Measurements from ENCODE around the gene LRP6. TPM values are rescaled to one million over a fixed set of nuclear protein-coding genes. Genes with fewer than 3 reads are reported as not detected.
"Not testable (repeated sequence)": the region's sequence is repeated elsewhere in the genome, so short reads cannot be mapped to it uniquely, and the experiment has no call there.

Gene LRP6
- polyA plus RNA-seq, 4 donors, result 2.2 to 23.6 (median 4.1) TPM

DNA sequence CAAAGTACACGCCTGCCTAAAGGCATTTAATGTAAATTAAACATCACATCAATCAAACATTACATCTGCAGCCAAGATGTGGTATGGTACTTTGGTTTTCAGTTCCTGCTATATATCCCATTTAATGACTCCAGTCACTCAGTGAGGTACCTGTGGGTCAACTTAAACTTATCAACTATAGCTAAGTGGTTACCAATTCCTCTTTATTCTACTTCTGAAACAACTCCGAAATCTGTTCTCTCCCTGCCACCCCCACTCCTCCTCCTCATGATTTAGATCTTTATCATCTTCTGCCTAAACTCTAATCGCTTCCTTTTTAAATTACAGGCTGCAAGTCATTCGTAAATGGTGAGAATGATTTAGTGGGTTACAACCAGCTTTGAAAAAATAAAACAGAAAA is 138.2 kb downstream of the LRP6 start:
- H3K36me3 ChIP-seq (ENCODE audit: control insufficient read depth in 3 of 3, insufficient read depth in 2 of 3, low read depth in 1 of 3, low read length in 3 of 3), result peaks cover 0 to 18% (median 4%) of the 10 kb centered on the region in 3 donors
- no peaks in the 10 kb centered on the region for H3K4me1 ChIP-seq (ENCODE audit: control insufficient read depth in 3 of 3, insufficient read depth in 2 of 3, low read depth in 1 of 3, low read length in 2 of 3)
- H3K4me3 ChIP-seq (ENCODE audit: low read depth in 1 of 3, low read length in 3 of 3), result no peak overlapping the region
- WGBS, 3 donors, result 65 to 85% (median 70%) methylated on average over 4 of the region's 4 CpGs
- DNase-seq (no peak), FAIRE-seq (no peak)
- H3K27me3 ChIP-seq (ENCODE audit: control insufficient read depth in 3 of 3, insufficient read depth in 3 of 3, low read length in 3 of 3), result no peaks in the 10 kb centered on the region
- no peaks in the 10 kb centered on the region for H3K9me3 ChIP-seq (ENCODE audit: control insufficient read depth in 2 of 2, insufficient read depth in 1 of 2, low read depth in 1 of 2, low read length in 1 of 2)
- H3K27ac ChIP-seq (ENCODE audit: low read depth in 1 of 3, low read length in 2 of 3), result no peak overlapping the region

DNA sequence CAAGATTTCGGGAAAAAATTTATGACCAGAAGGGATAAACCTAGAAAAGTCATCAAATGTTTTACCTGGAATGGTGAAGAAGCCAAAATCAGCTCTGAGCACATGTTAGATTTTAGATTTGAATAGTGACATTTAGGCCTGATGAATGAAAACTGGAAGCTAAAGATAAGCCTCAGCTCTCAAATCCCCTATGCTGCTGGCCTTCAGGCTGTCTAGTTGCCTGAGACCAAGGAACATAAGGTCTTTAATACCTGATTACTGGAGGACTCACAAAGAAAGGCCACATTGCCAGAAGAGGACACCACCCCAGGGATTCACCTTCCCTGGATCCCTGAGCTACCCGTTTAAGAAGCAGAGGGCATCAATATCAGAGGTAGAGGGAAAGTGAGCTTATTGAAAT is 139.5 kb downstream of the LRP6 start:
- H3K4me1 ChIP-seq (ENCODE audit: control insufficient read depth in 3 of 3, insufficient read depth in 2 of 3, low read depth in 1 of 3, low read length in 2 of 3), result no peaks in the 10 kb centered on the region
- H3K36me3 ChIP-seq (ENCODE audit: control insufficient read depth in 3 of 3, insufficient read depth in 2 of 3, low read depth in 1 of 3, low read length in 3 of 3), result peaks cover 0 to 16% (median 6%) of the 10 kb centered on the region in 3 donors
- H3K27ac ChIP-seq (ENCODE audit: low read depth in 1 of 3, low read length in 2 of 3), result no peak overlapping the region
- no peaks in the 10 kb centered on the region for H3K9me3 ChIP-seq (ENCODE audit: control insufficient read depth in 2 of 2, insufficient read depth in 1 of 2, low read depth in 1 of 2, low read length in 1 of 2)
- 90 to 96% (median 93%) methylated on average over 2 of the region's 2 CpGs for WGBS, 3 donors
- FAIRE-seq (no peak), DNase-seq (no peak)
- no peaks in the 10 kb centered on the region for H3K27me3 ChIP-seq (ENCODE audit: control insufficient read depth in 3 of 3, insufficient read depth in 3 of 3, low read length in 3 of 3)
- H3K4me3 ChIP-seq (ENCODE audit: low read depth in 1 of 3, low read length in 3 of 3), result no peak overlapping the region

DNA sequence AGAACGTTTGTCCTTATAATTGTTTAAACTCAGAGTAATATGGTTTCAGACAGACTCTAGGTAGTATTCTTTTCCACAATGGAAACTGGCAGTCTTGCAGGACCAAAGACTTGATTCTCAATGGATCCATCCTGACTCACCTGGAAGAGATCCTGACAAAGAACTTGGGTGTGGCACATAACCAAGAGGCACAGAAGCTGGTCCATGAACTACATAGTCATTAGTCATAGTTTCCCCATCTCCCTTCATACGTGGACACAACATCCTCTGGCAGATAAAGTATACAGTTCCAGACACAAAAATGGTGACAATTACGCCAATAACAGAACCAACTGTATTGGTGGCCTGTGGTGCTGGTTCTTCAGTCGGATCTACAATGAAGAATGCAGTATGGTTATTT is 140.3 kb downstream of the LRP6 start:
- FAIRE-seq, result no peak
- WGBS, 3 donors, result 82 to 83% (median 83%) methylated on average over 4 of the region's 4 CpGs

GRCh38 chr12:12123036-12123604 is 143.7 kb downstream of the LRP6 start:
- WGBS, 3 donors, result 78 to 87% (median 80%) methylated on average over 3 of the region's 3 CpGs
- no peak for FAIRE-seq

More for the DNA sequence above, 140.3 kb downstream of the LRP6 start:
- H3K36me3 ChIP-seq (ENCODE audit: control insufficient read depth in 3 of 3, insufficient read depth in 2 of 3, low read depth in 1 of 3, low read length in 3 of 3), result peaks cover 0 to 12% (median 6%) of the 10 kb centered on the region in 3 donors
- no peaks in the 10 kb centered on the region for H3K9me3 ChIP-seq (ENCODE audit: control insufficient read depth in 2 of 2, insufficient read depth in 1 of 2, low read depth in 1 of 2, low read length in 1 of 2)
- H3K27ac ChIP-seq (ENCODE audit: low read depth in 1 of 3, low read length in 2 of 3), result no peak overlapping the region
- H3K27me3 ChIP-seq (ENCODE audit: control insufficient read depth in 3 of 3, insufficient read depth in 3 of 3, low read length in 3 of 3), result no peaks in the 10 kb centered on the region
- H3K4me3 ChIP-seq (ENCODE audit: low read depth in 1 of 3, low read length in 3 of 3), result no peak overlapping the region
- no peaks in the 10 kb centered on the region for H3K4me1 ChIP-seq (ENCODE audit: control insufficient read depth in 3 of 3, insufficient read depth in 2 of 3, low read depth in 1 of 3, low read length in 2 of 3)
- DNase-seq, result no peak

GRCh38 chr12:12121061-12121460 is 145.8 kb downstream of the LRP6 start:
- no peak for DNase-seq
- WGBS, 3 donors, result 82 to 89% (median 84%) methylated on average over 5 of the region's 5 CpGs
- no peaks in the 10 kb centered on the region for H3K27me3 ChIP-seq (ENCODE audit: control insufficient read depth in 3 of 3, insufficient read depth in 3 of 3, low read length in 3 of 3)
- no peaks in the 10 kb centered on the region for H3K9me3 ChIP-seq (ENCODE audit: control insufficient read depth in 2 of 2, insufficient read depth in 1 of 2, low read depth in 1 of 2, low read length in 1 of 2)
- FAIRE-seq, result no peak
- H3K4me3 ChIP-seq (ENCODE audit: low read depth in 1 of 3, low read length in 3 of 3), result no peak overlapping the region
- H3K36me3 ChIP-seq (ENCODE audit: control insufficient read depth in 3 of 3, insufficient read depth in 2 of 3, low read depth in 1 of 3, low read length in 3 of 3), result peaks cover 0 to 9% (median 4%) of the 10 kb centered on the region in 3 donors
- H3K4me1 ChIP-seq (ENCODE audit: control insufficient read depth in 3 of 3, insufficient read depth in 2 of 3, low read depth in 1 of 3, low read length in 2 of 3), result no peaks in the 10 kb centered on the region
- H3K27ac ChIP-seq (ENCODE audit: low read depth in 1 of 3, low read length in 2 of 3), result no peak overlapping the region

More at GRCh38 chr12:12123036-12123604, 143.7 kb downstream of the LRP6 start:
- Histone ChIP-seq H3K4me1 (ENCODE audit: control insufficient read depth in 3 of 3, insufficient read depth in 2 of 3, low read depth in 1 of 3, low read length in 2 of 3) (no peaks in the 10 kb centered on the region), H3K27ac (ENCODE audit: low read depth in 1 of 3, low read length in 2 of 3) (no peak overlapping the region), H3K4me3 (ENCODE audit: low read depth in 1 of 3, low read length in 3 of 3) (no peak overlapping the region), H3K27me3 (ENCODE audit: control insufficient read depth in 3 of 3, insufficient read depth in 3 of 3, low read length in 3 of 3) (no peaks in the 10 kb centered on the region), H3K9me3 (ENCODE audit: control insufficient read depth in 2 of 2, insufficient read depth in 1 of 2, low read depth in 1 of 2, low read length in 1 of 2) (no peaks in the 10 kb centered on the region), H3K36me3 (ENCODE audit: control insufficient read depth in 3 of 3, insufficient read depth in 2 of 3, low read depth in 1 of 3, low read length in 3 of 3) (peaks cover 0 to 11% (median 6%) of the 10 kb centered on the region in 3 donors)
- DNase-seq, result no peak

GRCh38 chr12:12116677-12117076 is 150.2 kb downstream of the LRP6 start:
- WGBS, 3 donors, result 48 to 67% (median 59%) methylated on average over 2 of the region's 2 CpGs
- DNase-seq (no peak), FAIRE-seq (no peak)
- Histone ChIP-seq H3K9me3 (ENCODE audit: control insufficient read depth in 2 of 2, insufficient read depth in 1 of 2, low read depth in 1 of 2, low read length in 1 of 2) (no peaks in the 10 kb centered on the region), H3K27me3 (ENCODE audit: control insufficient read depth in 3 of 3, insufficient read depth in 3 of 3, low read length in 3 of 3) (no peaks in the 10 kb centered on the region), H3K27ac (ENCODE audit: low read depth in 1 of 3, low read length in 2 of 3) (no peak overlapping the region), H3K36me3 (ENCODE audit: control insufficient read depth in 3 of 3, insufficient read depth in 2 of 3, low read depth in 1 of 3, low read length in 3 of 3) (peaks cover 0 to 11% (median 0%) of the 10 kb centered on the region in 3 donors), H3K4me1 (ENCODE audit: control insufficient read depth in 3 of 3, insufficient read depth in 2 of 3, low read depth in 1 of 3, low read length in 2 of 3) (no peaks in the 10 kb centered on the region), H3K4me3 (ENCODE audit: low read depth in 1 of 3, low read length in 3 of 3) (no peak overlapping the region)

GRCh38 chr12:12115514-12115913 is 151.3 kb downstream of the LRP6 start:
- WGBS, 3 donors, result 81 to 90% (median 90%) methylated on average over 4 of the region's 4 CpGs
- Histone ChIP-seq H3K4me3 (ENCODE audit: low read depth in 1 of 3, low read length in 3 of 3) (no peak overlapping the region), H3K36me3 (ENCODE audit: control insufficient read depth in 3 of 3, insufficient read depth in 2 of 3, low read depth in 1 of 3, low read length in 3 of 3) (peaks cover 0 to 8% (median 0%) of the 10 kb centered on the region in 3 donors), H3K4me1 (ENCODE audit: control insufficient read depth in 3 of 3, insufficient read depth in 2 of 3, low read depth in 1 of 3, low read length in 2 of 3) (no peaks in the 10 kb centered on the region), H3K27ac (ENCODE audit: low read depth in 1 of 3, low read length in 2 of 3) (no peak overlapping the region), H3K27me3 (ENCODE audit: control insufficient read depth in 3 of 3, insufficient read depth in 3 of 3, low read length in 3 of 3) (no peaks in the 10 kb centered on the region), H3K9me3 (ENCODE audit: control insufficient read depth in 2 of 2, insufficient read depth in 1 of 2, low read depth in 1 of 2, low read length in 1 of 2) (no peaks in the 10 kb centered on the region)
- DNase-seq, result no peak
- FAIRE-seq, result no peak

- H3K27ac ChIP-seq (ENCODE audit: low read depth in 1 of 3, low read length in 2 of 3); DNase-seq; H3K4me3 ChIP-seq (ENCODE audit: low read depth in 1 of 3, low read length in 3 of 3); H3K4me1 ChIP-seq (ENCODE audit: control insufficient read depth in 3 of 3, insufficient read depth in 2 of 3, low read depth in 1 of 3, low read length in 2 of 3); H3K27me3 ChIP-seq (ENCODE audit: control insufficient read depth in 3 of 3, insufficient read depth in 3 of 3, low read length in 3 of 3); FAIRE-seq: not testable (repeated sequence)
- Histone ChIP-seq H3K36me3 (ENCODE audit: control insufficient read depth in 3 of 3, insufficient read depth in 2 of 3, low read depth in 1 of 3, low read length in 3 of 3) (peaks cover 0 to 13% (median 0%) of the 10 kb centered on the region in 3 donors), H3K9me3 (ENCODE audit: control insufficient read depth in 2 of 2, insufficient read depth in 1 of 2, low read depth in 1 of 2, low read length in 1 of 2) (peaks cover 0 to 20% of the 10 kb centered on the region in 2 donors)
- 78 to 88% (median 87%) methylated on average over 32 to 37 of the region's 37 CpGs for WGBS, 3 donors
Measured at GRCh38 chr12:12110923-12111555, 155.8 kb downstream of the LRP6 start.
